Measurements from ENCODE around the gene TMEM100.

- no peak for TF ChIP-seq CTCF (IDR thresholded peaks at IDR 0.05)
- no peak for TF ChIP-seq RXRA (IDR thresholded peaks at IDR 0.05; ENCODE audit: borderline replicate concordance, low read depth)
- TF ChIP-seq, protein P1, sequence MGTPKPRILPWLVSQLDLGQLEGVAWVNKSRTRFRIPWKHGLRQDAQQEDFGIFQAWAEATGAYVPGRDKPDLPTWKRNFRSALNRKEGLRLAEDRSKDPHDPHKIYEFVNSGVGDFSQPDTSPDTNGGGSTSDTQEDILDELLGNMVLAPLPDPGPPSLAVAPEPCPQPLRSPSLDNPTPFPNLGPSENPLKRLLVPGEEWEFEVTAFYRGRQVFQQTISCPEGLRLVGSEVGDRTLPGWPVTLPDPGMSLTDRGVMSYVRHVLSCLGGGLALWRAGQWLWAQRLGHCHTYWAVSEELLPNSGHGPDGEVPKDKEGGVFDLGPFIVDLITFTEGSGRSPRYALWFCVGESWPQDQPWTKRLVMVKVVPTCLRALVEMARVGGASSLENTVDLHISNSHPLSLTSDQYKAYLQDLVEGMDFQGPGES (IDR thresholded peaks at IDR 0.05; ENCODE audit: low read depth, low read length), result no peak
These were observed 38.1 kb upstream of the TMEM100 start for GRCh38 chr17:55760643-55761355.

Data from SK-N-SH (cell line).